Hepatocyte (in vitro differentiated cells): Measurements from ENCODE around the gene ZNF492. TPM values are rescaled to one million over a fixed set of nuclear protein-coding genes. Genes with fewer than 3 reads are reported as not detected.
"Not testable (repeated sequence)": the region's sequence is repeated elsewhere in the genome, so short reads cannot be mapped to it uniquely, and the experiment has no call there.

Experiments
- DNase-seq: peaks from one replicate; pipeline ENCODE4 v3.0.0-alpha.2; 2016; ENCODE audit warnings: low spot score
- H2AFZ ChIP-seq: fragments of 200-600 bp; sonication (generic); 2 replicates; pipeline ENCODE4 v1.6.0; 2016; ENCODE audit warnings: antibody characterized with exemption, mild to moderate bottlenecking
- H3K27ac ChIP-seq: fragments of 200-600 bp; sonication (generic); 2 replicates; pipeline ENCODE4 v1.5.1; 2016; ENCODE audit warnings: mild to moderate bottlenecking
- H3K27me3 ChIP-seq: fragments of 200-600 bp; sonication (generic); 2 replicates; pipeline ENCODE4 v1.6.1; 2016
- H3K36me3 ChIP-seq: fragments of 200-600 bp; sonication (generic); replicated peaks from 2 replicates; pipeline ENCODE4 v1.5.1; 2016; ENCODE audit warnings: low read depth; ENCODE audit not compliant: insufficient read depth
- H3K4me1 ChIP-seq: fragments of 200-600 bp; sonication (generic); 2 replicates; pipeline ENCODE4 v1.5.1; 2016; ENCODE audit warnings: mild to moderate bottlenecking, moderate library complexity; ENCODE audit not compliant: insufficient read depth
- H3K4me2 ChIP-seq: fragments of 200-600 bp; sonication (generic); 2 replicates; pipeline ENCODE4 v1.6.0; 2016
- H3K4me3 ChIP-seq: fragments of 200-600 bp; sonication (generic); 2 replicates; pipeline ENCODE4 v1.5.1; 2016; ENCODE audit warnings: mild to moderate bottlenecking
- H3K79me2 ChIP-seq: fragments of 200-600 bp; sonication (generic); 2 replicates; pipeline ENCODE4 v1.6.0; 2017; ENCODE audit warnings: mild to moderate bottlenecking
- H3K9me2 ChIP-seq: fragments of 200-600 bp; sonication (generic); replicated peaks from 2 replicates; pipeline ENCODE4 v1.6.0; 2017; ENCODE audit warnings: mild to moderate bottlenecking; ENCODE audit not compliant: insufficient read depth
- H3K9me3 ChIP-seq: fragments of 200-600 bp; sonication (generic); 2 replicates; pipeline ENCODE4 v1.5.1; 2016; ENCODE audit warnings: low read depth, mild to moderate bottlenecking
- H4K20me1 ChIP-seq: fragments of 200-600 bp; sonication (generic); 2 replicates; pipeline ENCODE4 v1.6.0; 2016; ENCODE audit warnings: mild to moderate bottlenecking; ENCODE audit not compliant: insufficient read depth, poor library complexity, severe bottlenecking
- CTCF ChIP-seq: fragments of 200-600 bp; sonication (generic); IDR thresholded peaks from 2 replicates; pipeline ENCODE4 v1.5.1; 2016; ENCODE audit warnings: antibody characterized with exemption, mild to moderate bottlenecking; ENCODE audit not compliant: poor library complexity
- EZH2 ChIP-seq: fragments of 200-600 bp; sonication (generic); IDR thresholded peaks from 2 replicates; pipeline ENCODE4 v1.6.1; 2016; ENCODE audit warnings: antibody characterized with exemption, mild to moderate bottlenecking, borderline replicate concordance
- EZH2phosphoT487 ChIP-seq: fragments of 200-600 bp; sonication (generic); IDR thresholded peaks from one replicate; pipeline ENCODE4 v1.6.1; 2018; ENCODE audit warnings: antibody characterized with exemption, mild to moderate bottlenecking, low read depth, moderate library complexity; ENCODE audit not compliant: unreplicated experiment, severe bottlenecking
- WGBS: methylation state at CpG from one replicate; pipeline ENCODE4 v1.1.6; 2016; ENCODE audit warnings: low lambda C conversion rate; ENCODE audit errors: missing lambda C conversion rate; 5-methylcytosine and 5-hydroxymethylcytosine counted together
- polyA plus RNA-seq: library from polyadenylated mRNA; unstranded; fragments of >200 nt; fragmentation: Nextera tagmentation; extraction: Ambion mirVana; gene quantifications from 2 replicates; pipeline ENCODE4 v1.2.1, GENCODE V29; 2016
- total RNA-seq: library from RNA; depleted of rRNA; stranded (reverse); fragments of >200 nt; gene quantifications from 2 replicates; pipeline ENCODE4 v1.2.3, GENCODE V29; 2014

Gene ZNF492
- total and polyA plus RNA-seq, 2 experiments from 2014 or later = not detected

GRCh38 chr19:22609630-22610029, 24.5 kb upstream of the ZNF492 start:
- DNase-seq = no peak
- Histone ChIP-seq H3K36me3 (no peaks in the 10 kb centered on the region), H3K4me2 (no peak overlapping the region), H4K20me1 (no peaks in the 10 kb centered on the region), H3K79me2 (no peaks in the 10 kb centered on the region), H3K27me3 (no peaks in the 10 kb centered on the region), H3K27ac (no peak overlapping the region), H3K9me3 (no peaks in the 10 kb centered on the region), H3K4me3 (no peak overlapping the region), H3K9me2 (no peaks in the 10 kb centered on the region), H2AFZ (no peak overlapping the region), H3K4me1 (no peaks in the 10 kb centered on the region)
- TF ChIP-seq CTCF = no peak
- no peak for TF ChIP-seq EZH2phosphoT487
- no peak for TF ChIP-seq EZH2
- WGBS = 73% methylated on average over 4 of the region's 4 CpGs

GRCh38 chr19:22610121-22610520, 24.0 kb upstream of the ZNF492 start:
- DNase-seq = no peak
- H3K27ac ChIP-seq = no peak overlapping the region
- no peaks in the 10 kb centered on the region for H3K36me3 ChIP-seq
- TF ChIP-seq EZH2 (no peak), EZH2phosphoT487 (no peak), CTCF (no peak)
- H3K4me3 ChIP-seq = no peak overlapping the region
- no peak overlapping the region for H2AFZ ChIP-seq
- WGBS = 31% methylated on average over 2 of the region's 2 CpGs
- no peaks in the 10 kb centered on the region for H3K9me2 ChIP-seq
- no peaks in the 10 kb centered on the region for H3K79me2 ChIP-seq
- H3K4me1 ChIP-seq = no peaks in the 10 kb centered on the region
- no peaks in the 10 kb centered on the region for H3K9me3 ChIP-seq
- H3K4me2 ChIP-seq = no peak overlapping the region
- no peaks in the 10 kb centered on the region for H3K27me3 ChIP-seq
- H4K20me1 ChIP-seq = no peaks in the 10 kb centered on the region

- no peak overlapping the region for H3K4me3 ChIP-seq
- H3K36me3 ChIP-seq = no peaks in the 10 kb centered on the region
- no peaks in the 10 kb centered on the region for H3K9me3 ChIP-seq
- H2AFZ ChIP-seq = no peak overlapping the region
- no peaks in the 10 kb centered on the region for H3K9me2 ChIP-seq
- no peak overlapping the region for H3K4me2 ChIP-seq
- TF ChIP-seq EZH2phosphoT487 (no peak), EZH2 (no peak), CTCF (no peak)
- no peak for DNase-seq
- H3K79me2 ChIP-seq = no peaks in the 10 kb centered on the region
- 43% methylated on average over 1 of the region's 1 CpG for WGBS
- no peaks in the 10 kb centered on the region for H4K20me1 ChIP-seq
- no peak overlapping the region for H3K27ac ChIP-seq
- no peaks in the 10 kb centered on the region for H3K4me1 ChIP-seq
- no peaks in the 10 kb centered on the region for H3K27me3 ChIP-seq
These were observed 21.8 kb upstream of the ZNF492 start for GRCh38 chr19:22612316-22612715.

- no peak overlapping the region for H2AFZ ChIP-seq
- H3K27me3 ChIP-seq = no peaks in the 10 kb centered on the region
- no peak overlapping the region for H3K4me3 ChIP-seq
- no peaks in the 10 kb centered on the region for H4K20me1 ChIP-seq
- WGBS = 93% methylated on average over 12 of the region's 12 CpGs
- H3K79me2 ChIP-seq = no peaks in the 10 kb centered on the region
- no peaks in the 10 kb centered on the region for H3K36me3 ChIP-seq
- DNase-seq = no peak
- TF ChIP-seq CTCF (no peak), EZH2phosphoT487 (no peak), EZH2 (no peak)
- no peak overlapping the region for H3K4me2 ChIP-seq
- no peaks in the 10 kb centered on the region for H3K4me1 ChIP-seq
- no peaks in the 10 kb centered on the region for H3K9me2 ChIP-seq
- no peak overlapping the region for H3K27ac ChIP-seq
- no peaks in the 10 kb centered on the region for H3K9me3 ChIP-seq
These were observed 17.5 kb upstream of the ZNF492 start for GRCh38 chr19:22616659-22617058.

GRCh38 chr19:22617181-22617580, 16.9 kb upstream of the ZNF492 start:
- not testable (repeated sequence) for H3K9me2 ChIP-seq, H4K20me1 ChIP-seq, DNase-seq, H2AFZ ChIP-seq, H3K9me3 ChIP-seq, H3K27ac ChIP-seq, H3K27me3 ChIP-seq, H3K79me2 ChIP-seq, H3K4me3 ChIP-seq, H3K36me3 ChIP-seq, H3K4me1 ChIP-seq, H3K4me2 ChIP-seq
- 86% methylated on average over 7 of the region's 7 CpGs for WGBS
